NCI-H2227 (cell line): ENCODE data around the gene ZAP70.
A peak's percentile ranks its signal among the peaks of the same experiment; 100 is the strongest.
"Not testable (repeated sequence)": the region's sequence is repeated elsewhere in the genome, so short reads cannot be mapped to it uniquely, and the experiment has no call there.

Experiments used
- DNase-seq: peaks from one replicate; lab custom pipeline; 2025; ENCODE audit not compliant: unreplicated experiment; lab: John Stamatoyannopoulos, UW

Gene ZAP70

GRCh38 chr2:97697252-97698235 is 15.8 kb upstream of the ZAP70 start:
- peak; percentile 88 for DNase-seq

GRCh38 chr2:97698530-97698929 is 14.8 kb upstream of the ZAP70 start:
- DNase-seq, result no peak

- peak; percentile 68 for DNase-seq
Measured at GRCh38 chr2:97699765-97700444, 13.5 kb upstream of the ZAP70 start.

GRCh38 chr2:97701186-97701585 is 12.2 kb upstream of the ZAP70 start:
- no peak for DNase-seq

GRCh38 chr2:97701851-97702465 is 11.4 kb upstream of the ZAP70 start:
- DNase-seq, result no peak

- no peak for DNase-seq
Measured at GRCh38 chr2:97702731-97703470, 10.5 kb upstream of the ZAP70 start.

GRCh38 chr2:97703741-97704140 is 9.6 kb upstream of the ZAP70 start:
- DNase-seq, result no peak

- DNase-seq, result no peak
Measured at GRCh38 chr2:97704989-97705388, 8.4 kb upstream of the ZAP70 start.

- no peak for DNase-seq
Measured at GRCh38 chr2:97706112-97706511, 7.3 kb upstream of the ZAP70 start.

- DNase-seq, result no peak
Measured at GRCh38 chr2:97706708-97707345, 6.5 kb upstream of the ZAP70 start.

- DNase-seq, result no peak
Measured at GRCh38 chr2:97707362-97708047, 5.9 kb upstream of the ZAP70 start.

GRCh38 chr2:97708048-97708380 is 5.4 kb upstream of the ZAP70 start:
- no peak for DNase-seq

- DNase-seq, result no peak
Measured at GRCh38 chr2:97708608-97709007, 4.8 kb upstream of the ZAP70 start.

GRCh38 chr2:97711394-97711711 is 2.0 kb upstream of the ZAP70 start:
- no peak for DNase-seq

GRCh38 chr2:97712175-97712574 is 1.2 kb upstream of the ZAP70 start:
- DNase-seq, result not testable (repeated sequence)

GRCh38 chr2:97712693-97713295 is 582 bp upstream of the ZAP70 start:
- no peak for DNase-seq

GRCh38 chr2:97714084-97714949 is 941 bp downstream of the ZAP70 start:
- DNase-seq, result no peak

GRCh38 chr2:97714950-97715652 is 1.7 kb downstream of the ZAP70 start:
- DNase-seq, result no peak
